Measurements from ENCODE around the gene CHMP4B. TPM values are rescaled to one million over a fixed set of nuclear protein-coding genes. Genes with fewer than 3 reads are reported as not detected.
A peak's percentile ranks its signal among the peaks of the same experiment; 100 is the strongest.

The CHMP4B gene
- total RNA-seq, 1 donor from 2014 or later, result 104 TPM

- Histone ChIP-seq H3K9me3 (replicated peaks) (no peaks in the 10 kb centered on the region), H3K36me3 (peaks cover 4% of the 10 kb centered on the region), H3K27ac (replicated peaks) (peak overlapping the region; percentile 73), H3K27me3 (ENCODE audit: low read depth) (no peaks in the 10 kb centered on the region), H3K4me1 (peaks cover 96% of the 10 kb centered on the region), H3K4me3 (no peak overlapping the region)
- TF ChIP-seq, protein P1, sequence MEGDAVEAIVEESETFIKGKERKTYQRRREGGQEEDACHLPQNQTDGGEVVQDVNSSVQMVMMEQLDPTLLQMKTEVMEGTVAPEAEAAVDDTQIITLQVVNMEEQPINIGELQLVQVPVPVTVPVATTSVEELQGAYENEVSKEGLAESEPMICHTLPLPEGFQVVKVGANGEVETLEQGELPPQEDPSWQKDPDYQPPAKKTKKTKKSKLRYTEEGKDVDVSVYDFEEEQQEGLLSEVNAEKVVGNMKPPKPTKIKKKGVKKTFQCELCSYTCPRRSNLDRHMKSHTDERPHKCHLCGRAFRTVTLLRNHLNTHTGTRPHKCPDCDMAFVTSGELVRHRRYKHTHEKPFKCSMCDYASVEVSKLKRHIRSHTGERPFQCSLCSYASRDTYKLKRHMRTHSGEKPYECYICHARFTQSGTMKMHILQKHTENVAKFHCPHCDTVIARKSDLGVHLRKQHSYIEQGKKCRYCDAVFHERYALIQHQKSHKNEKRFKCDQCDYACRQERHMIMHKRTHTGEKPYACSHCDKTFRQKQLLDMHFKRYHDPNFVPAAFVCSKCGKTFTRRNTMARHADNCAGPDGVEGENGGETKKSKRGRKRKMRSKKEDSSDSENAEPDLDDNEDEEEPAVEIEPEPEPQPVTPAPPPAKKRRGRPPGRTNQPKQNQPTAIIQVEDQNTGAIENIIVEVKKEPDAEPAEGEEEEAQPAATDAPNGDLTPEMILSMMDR (IDR thresholded peaks at IDR 0.05; ENCODE audit: borderline replicate concordance), result no peak
- intact Hi-C loops (cut with micrococcal nuclease), result no loop called here
- DNase-seq, result no peak
Measured at GRCh38 chr20:33838035-33838864, 27.1 kb downstream of the CHMP4B start.

DNA sequence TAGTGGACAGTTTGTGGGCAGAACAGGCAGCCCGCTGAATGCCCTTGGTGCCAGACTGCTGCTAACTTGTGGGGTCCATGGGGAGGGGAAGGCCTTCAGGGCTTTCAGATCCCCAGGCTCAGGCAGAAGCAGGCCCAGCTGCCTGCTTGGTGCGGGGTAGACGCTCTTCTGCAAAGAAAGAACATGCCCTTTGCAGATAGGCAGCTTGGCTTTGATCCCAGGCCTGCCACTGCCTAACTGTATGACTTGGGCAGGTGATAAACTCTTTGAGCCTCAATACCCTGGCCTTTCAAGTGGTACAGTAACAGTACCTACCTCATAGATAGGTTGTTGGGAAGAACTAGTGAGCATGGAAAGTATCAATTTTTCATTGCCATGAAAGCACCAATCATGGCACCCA lies 28.4 kb downstream of the CHMP4B start:
- intact Hi-C loops (cut with micrococcal nuclease), result no loop called here
- TF ChIP-seq, protein P1 (IDR thresholded peaks at IDR 0.05; ENCODE audit: borderline replicate concordance), result no peak
- Histone ChIP-seq H3K4me3 (no peak overlapping the region), H3K27ac (replicated peaks) (peak overlapping the region; percentile 73), H3K36me3 (peaks cover 4% of the 10 kb centered on the region), H3K9me3 (replicated peaks) (no peaks in the 10 kb centered on the region), H3K4me1 (peaks cover 96% of the 10 kb centered on the region), H3K27me3 (ENCODE audit: low read depth) (no peaks in the 10 kb centered on the region)
- peak; percentile 66 for DNase-seq

DNA sequence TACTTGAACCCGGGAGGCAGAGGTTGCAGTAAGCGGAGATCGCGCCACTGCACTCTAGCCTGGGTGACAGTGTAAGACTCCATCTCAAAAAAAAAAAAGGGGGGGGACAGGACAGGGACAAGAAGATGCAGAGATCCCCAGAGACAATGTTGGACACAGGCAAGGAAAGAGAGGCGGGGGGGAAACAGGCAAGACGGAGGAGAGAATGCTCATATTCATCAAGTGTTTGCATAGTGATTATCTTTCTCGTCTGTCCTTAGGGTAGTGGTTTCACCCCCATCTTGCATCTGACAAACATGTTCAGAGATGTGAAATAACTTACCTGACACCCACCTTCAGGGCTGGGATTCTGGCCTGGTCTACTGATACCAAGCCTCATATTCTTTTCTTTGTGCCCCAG lies 29.0 kb downstream of the CHMP4B start:
- Histone ChIP-seq H3K27ac (replicated peaks) (no peak overlapping the region), H3K4me3 (no peak overlapping the region), H3K27me3 (ENCODE audit: low read depth) (no peaks in the 10 kb centered on the region), H3K4me1 (peaks cover 97% of the 10 kb centered on the region), H3K9me3 (replicated peaks) (no peaks in the 10 kb centered on the region), H3K36me3 (no peaks in the 10 kb centered on the region)
- no peak for DNase-seq
- intact Hi-C loops (cut with micrococcal nuclease), result no loop called here
- TF ChIP-seq, protein P1 (IDR thresholded peaks at IDR 0.05; ENCODE audit: borderline replicate concordance), result no peak

- TF ChIP-seq, protein P1 (IDR thresholded peaks at IDR 0.05; ENCODE audit: borderline replicate concordance), result no peak
- H3K27ac ChIP-seq (replicated peaks), result no peak overlapping the region
Measured at GRCh38 chr20:33840759-33841435, 29.7 kb downstream of the CHMP4B start.

DNA sequence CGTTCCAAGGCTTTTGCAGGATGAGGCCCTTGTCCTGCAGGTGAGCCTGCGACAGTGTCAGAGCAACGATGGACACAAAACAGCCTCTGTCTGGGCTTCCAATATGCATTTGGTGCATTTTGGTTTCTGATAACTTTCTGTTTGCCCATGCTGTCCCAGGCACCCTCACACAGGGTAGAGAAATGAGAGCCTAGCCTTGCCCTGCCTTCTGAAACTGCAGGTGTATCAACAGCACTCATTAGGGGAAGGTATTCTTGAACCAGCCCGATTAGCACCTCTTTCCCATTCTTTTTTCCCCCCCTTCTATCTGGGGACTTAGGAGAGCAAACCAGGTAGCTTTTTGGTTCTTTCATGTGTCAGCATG lies 30.3 kb downstream of the CHMP4B start:
- DNase-seq, result no peak
- Histone ChIP-seq H3K27me3 (ENCODE audit: low read depth) (no peaks in the 10 kb centered on the region), H3K4me1 (peaks cover 98% of the 10 kb centered on the region), H3K9me3 (replicated peaks) (no peaks in the 10 kb centered on the region), H3K27ac (replicated peaks) (no peak overlapping the region), H3K36me3 (no peaks in the 10 kb centered on the region), H3K4me3 (no peak overlapping the region)
- TF ChIP-seq, protein P1 (IDR thresholded peaks at IDR 0.05; ENCODE audit: borderline replicate concordance), result no peak
- intact Hi-C loops (cut with micrococcal nuclease), result no loop called here

More at GRCh38 chr20:33840759-33841435, 29.7 kb downstream of the CHMP4B start:
- Histone ChIP-seq H3K4me1 (peaks cover 98% of the 10 kb centered on the region), H3K27me3 (ENCODE audit: low read depth) (no peaks in the 10 kb centered on the region), H3K9me3 (replicated peaks) (no peaks in the 10 kb centered on the region), H3K36me3 (no peaks in the 10 kb centered on the region), H3K4me3 (no peak overlapping the region)
- intact Hi-C loops (cut with micrococcal nuclease), result no loop called here
- DNase-seq, result no peak
